HG03565 (cell line): ENCODE results near the gene KRTAP9-6.

Experiments
- ATAC-seq: cut with Tn5 transposase; IDR thresholded peaks from one replicate; pipeline ENCODE4 v1.9.1; 2021; ENCODE audit warnings: mild to moderate bottlenecking, moderate library complexity; ENCODE audit not compliant: unreplicated experiment

The KRTAP9-6 gene

DNA sequence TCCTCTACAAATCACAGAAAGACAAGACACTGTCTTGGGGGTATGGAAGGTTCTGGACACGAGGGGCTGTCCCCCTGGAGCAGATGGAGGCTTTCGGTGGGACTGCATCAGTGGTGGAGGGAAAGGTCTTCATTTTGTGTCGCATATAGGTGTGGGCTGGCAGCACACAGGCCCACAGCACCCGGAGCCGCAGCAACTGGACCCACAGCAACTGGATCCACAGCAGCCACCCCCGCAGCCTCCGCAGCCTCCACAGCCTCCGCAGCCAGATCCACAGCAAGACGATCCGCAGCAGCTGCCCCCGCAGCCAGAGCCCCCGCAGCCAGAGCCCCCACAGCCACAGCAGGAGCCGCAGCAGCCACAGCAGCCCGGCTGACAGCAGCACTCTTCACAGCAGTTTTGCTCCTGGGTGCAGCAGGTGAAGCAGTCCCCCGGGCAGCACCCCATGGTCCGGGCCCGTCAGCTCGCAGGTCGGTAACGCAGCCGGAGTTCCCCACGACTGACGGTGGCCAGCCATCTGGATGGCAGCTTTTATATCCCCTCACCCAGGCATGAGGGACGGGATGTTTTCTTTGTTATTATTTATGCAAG lies 50.1 kb downstream of the KRTAP9-6 start, which contains the start of gene KRTAP17-1:
TSS of gene KRTAP17-1 (minus strand) at position 507 of the 591 bp plus-strand sequence. CDS start at position 447, 60 bp downstream.
- ATAC-seq: no peak
